ENCODE measurements around the gene GRK1.
A peak's percentile ranks its signal among the peaks of the same experiment; 100 is the strongest.

GRK1 gene

GRCh38 chr13:113628291-113629270 lies 38.4 kb upstream of the GRK1 start:
- peaks cover 8% of the 10 kb centered on the region for H3K4me1 Mint-ChIP-seq
- peaks cover 56% of the 10 kb centered on the region for H3K36me3 Mint-ChIP-seq
- no peaks in the 10 kb centered on the region for H3K27me3 Mint-ChIP-seq
- peak overlapping the region; percentile 28 for H3K27ac Mint-ChIP-seq
- DNase-seq: no peak
- CTCF ChIA-PET: no interaction called here
- H3K4me3 Mint-ChIP-seq: no peak overlapping the region
- no peaks in the 10 kb centered on the region for H3K9me3 Mint-ChIP-seq

- CTCF ChIA-PET: no interaction called here
- Mint-ChIP-seq H3K4me3 (no peak overlapping the region), H3K27ac (no peak overlapping the region), H3K9me3 (no peaks in the 10 kb centered on the region), H3K27me3 (no peaks in the 10 kb centered on the region), H3K4me1 (peaks cover 20% of the 10 kb centered on the region), H3K36me3 (peaks cover 58% of the 10 kb centered on the region)
- DNase-seq: no peak
Measured at GRCh38 chr13:113629866-113630265, 37.2 kb upstream of the GRK1 start.

- no peak for DNase-seq
- no peak overlapping the region for H3K27ac Mint-ChIP-seq
- H3K27me3 Mint-ChIP-seq: no peaks in the 10 kb centered on the region
- CTCF ChIA-PET: no interaction called here
- H3K4me3 Mint-ChIP-seq: no peak overlapping the region
- H3K36me3 Mint-ChIP-seq: peaks cover 56% of the 10 kb centered on the region
- peaks cover 22% of the 10 kb centered on the region for H3K4me1 Mint-ChIP-seq
- no peaks in the 10 kb centered on the region for H3K9me3 Mint-ChIP-seq
Measured at GRCh38 chr13:113630296-113630695, 36.7 kb upstream of the GRK1 start.

- no peak for DNase-seq
- H3K36me3 Mint-ChIP-seq: peaks cover 57% of the 10 kb centered on the region
- peaks cover 22% of the 10 kb centered on the region for H3K4me1 Mint-ChIP-seq
- no peaks in the 10 kb centered on the region for H3K27me3 Mint-ChIP-seq
- H3K27ac Mint-ChIP-seq: no peak overlapping the region
- H3K4me3 Mint-ChIP-seq: no peak overlapping the region
- no peaks in the 10 kb centered on the region for H3K9me3 Mint-ChIP-seq
- CTCF ChIA-PET: no interaction called here
Measured at GRCh38 chr13:113630804-113631203, 36.2 kb upstream of the GRK1 start.

- Mint-ChIP-seq H3K27me3 (no peaks in the 10 kb centered on the region), H3K4me3 (no peak overlapping the region), H3K36me3 (peaks cover 60% of the 10 kb centered on the region), H3K4me1 (peaks cover 22% of the 10 kb centered on the region), H3K9me3 (no peaks in the 10 kb centered on the region), H3K27ac (peak overlapping the region; percentile 33)
- CTCF ChIA-PET: no interaction called here
- DNase-seq: no peak
Measured at GRCh38 chr13:113631341-113632095, 35.5 kb upstream of the GRK1 start.

- H3K9me3 Mint-ChIP-seq: no peaks in the 10 kb centered on the region
- H3K4me3 Mint-ChIP-seq: no peak overlapping the region
- CTCF ChIA-PET: no interaction called here
- peaks cover 59% of the 10 kb centered on the region for H3K36me3 Mint-ChIP-seq
- peaks cover 22% of the 10 kb centered on the region for H3K4me1 Mint-ChIP-seq
- H3K27ac Mint-ChIP-seq: peak overlapping the region; percentile 14
- no peaks in the 10 kb centered on the region for H3K27me3 Mint-ChIP-seq
- no peak for DNase-seq
Measured at GRCh38 chr13:113632706-113633484, 34.1 kb upstream of the GRK1 start.

- Mint-ChIP-seq H3K4me1 (peaks cover 22% of the 10 kb centered on the region), H3K4me3 (no peak overlapping the region), H3K9me3 (no peaks in the 10 kb centered on the region), H3K27ac (no peak overlapping the region), H3K27me3 (no peaks in the 10 kb centered on the region), H3K36me3 (peaks cover 62% of the 10 kb centered on the region)
- CTCF ChIA-PET: no interaction called here
- DNase-seq: no peak
Measured at GRCh38 chr13:113633485-113633873, 33.5 kb upstream of the GRK1 start.

- CTCF ChIA-PET: interaction anchor here (0.6 kb wide), 1 partner anchor 612 kb away, joined by 3 read pairs; no protein-coding TSS in a partner anchor
- Mint-ChIP-seq H3K27me3 (no peaks in the 10 kb centered on the region), H3K4me1 (peaks cover 19% of the 10 kb centered on the region), H3K9me3 (no peaks in the 10 kb centered on the region), H3K4me3 (no peak overlapping the region), H3K36me3 (peaks cover 63% of the 10 kb centered on the region), H3K27ac (peak overlapping the region; percentile 59)
- DNase-seq: no peak
Measured at GRCh38 chr13:113634279-113635047, 32.6 kb upstream of the GRK1 start.

GRCh38 chr13:113635048-113635420 lies 32.0 kb upstream of the GRK1 start:
- H3K27me3 Mint-ChIP-seq: no peaks in the 10 kb centered on the region
- peaks cover 19% of the 10 kb centered on the region for H3K4me1 Mint-ChIP-seq
- H3K9me3 Mint-ChIP-seq: no peaks in the 10 kb centered on the region
- peak overlapping the region; percentile 59 for H3K27ac Mint-ChIP-seq
- H3K36me3 Mint-ChIP-seq: peaks cover 67% of the 10 kb centered on the region
- no peak overlapping the region for H3K4me3 Mint-ChIP-seq
- CTCF ChIA-PET: interaction anchor here (0.6 kb wide), 1 partner anchor 611 kb away, joined by 3 read pairs; no protein-coding TSS in a partner anchor
- DNase-seq: no peak

- DNase-seq: no peak
- Mint-ChIP-seq H3K36me3 (peaks cover 71% of the 10 kb centered on the region), H3K27ac (no peak overlapping the region), H3K27me3 (no peaks in the 10 kb centered on the region), H3K9me3 (no peaks in the 10 kb centered on the region), H3K4me1 (peaks cover 19% of the 10 kb centered on the region), H3K4me3 (no peak overlapping the region)
- CTCF ChIA-PET: no interaction called here
Measured at GRCh38 chr13:113635709-113636108, 31.3 kb upstream of the GRK1 start.

- Mint-ChIP-seq H3K9me3 (no peaks in the 10 kb centered on the region), H3K27ac (no peak overlapping the region), H3K27me3 (no peaks in the 10 kb centered on the region), H3K36me3 (peaks cover 70% of the 10 kb centered on the region), H3K4me3 (no peak overlapping the region), H3K4me1 (peaks cover 19% of the 10 kb centered on the region)
- DNase-seq: no peak
- CTCF ChIA-PET: no interaction called here
Measured at GRCh38 chr13:113636266-113636963, 30.6 kb upstream of the GRK1 start.

- H3K36me3 Mint-ChIP-seq: peaks cover 77% of the 10 kb centered on the region
- H3K4me3 Mint-ChIP-seq: no peak overlapping the region
- no peaks in the 10 kb centered on the region for H3K9me3 Mint-ChIP-seq
Measured at GRCh38 chr13:113637262-113638160, 29.5 kb upstream of the GRK1 start.

More at GRCh38 chr13:113637262-113638160, 29.5 kb upstream of the GRK1 start:
- peak; percentile 14 for DNase-seq
- H3K27me3 Mint-ChIP-seq: no peaks in the 10 kb centered on the region
- peaks cover 19% of the 10 kb centered on the region for H3K4me1 Mint-ChIP-seq
- CTCF ChIA-PET: no interaction called here
- no peak overlapping the region for H3K27ac Mint-ChIP-seq
